Spleen (tissue), 11 donors: ENCODE data around the gene A2ML1. TPM values are rescaled to one million over a fixed set of nuclear protein-coding genes. Genes with fewer than 3 reads are reported as not detected.

Experiments
- DNase-seq: peaks from one replicate; pipeline ENCODE4 v3.0.0-alpha.2; 2020
- H3K27ac ChIP-seq, 8 donors: fragments of 200-600 bp; sonication (generic) in 7 of 8; 1 replicate in 4 of 8; 2 replicates in 4 of 8; pipeline versions ENCODE4 v1.5.0 to v1.8.0; 2016 to 2021; ENCODE audit warnings: inconsistent platforms in 4 of 8, mild to moderate bottlenecking in 4 of 8, moderate library complexity in 1 of 8
- H3K27me3 ChIP-seq, 7 donors: fragments of 200-600 bp; sonication (generic) in 6 of 7; replicated peaks in 1 of 7; 1 replicate in 4 of 7; 2 replicates in 3 of 7; pipeline versions ENCODE4 v1.5.0 to v1.8.0; 2016 to 2021; ENCODE audit warnings: inconsistent platforms in 3 of 7, mild to moderate bottlenecking in 1 of 7
- H3K36me3 ChIP-seq, 6 donors: fragments of 200-600 bp; sonication (generic) in 5 of 6; 1 replicate in 4 of 6; 2 replicates in 2 of 6; pipeline versions ENCODE4 v1.5.0 to v1.8.0; 2016 to 2021; ENCODE audit warnings: inconsistent platforms in 2 of 6
- H3K4me1 ChIP-seq, 6 donors: fragments of 200-600 bp; sonication (generic) in 5 of 6; 1 replicate in 3 of 6; 2 replicates in 3 of 6; pipeline versions ENCODE4 v1.5.0 to v1.8.0; 2016 to 2021; ENCODE audit warnings: inconsistent platforms in 3 of 6
- H3K4me3 ChIP-seq, 8 donors: fragments of 200-600 bp; sonication (generic) in 7 of 8; 1 replicate in 4 of 8; 2 replicates in 4 of 8; pipeline versions ENCODE4 v1.5.0 to v1.8.0; 2016 to 2021; ENCODE audit warnings: inconsistent platforms in 4 of 8, mild to moderate bottlenecking in 4 of 8, moderate library complexity in 2 of 8
- H3K9me3 ChIP-seq, 8 donors: fragments of 200-600 bp; sonication (generic) in 7 of 8; 1 replicate in 4 of 8; 2 replicates in 4 of 8; pipeline versions ENCODE4 v1.5.0 to v1.8.0; 2016 to 2021; ENCODE audit warnings: inconsistent platforms in 4 of 8
- POLR2A ChIP-seq, 3 donors: fragments of 450-650 bp; IDR thresholded peaks; one replicate each; pipeline ENCODE4 v1.5.1; 2017; ENCODE audit warnings: antibody characterized with exemption in 3 of 3, mild to moderate bottlenecking in 1 of 3
- POLR2AphosphoS5 ChIP-seq, 3 donors: sonication (generic); formaldehyde crosslinking; IDR thresholded peaks; one replicate each; pipeline ENCODE4 v1.5.1; 2017; ENCODE audit warnings: antibody characterized with exemption in 3 of 3
- WGBS, 5 donors: extraction: QIAGEN DNeasy Blood & Tissue Kit in 3 of 5; methylation state at CpG; one replicate each; pipeline versions ENCODE4 v1.1.5 to v1.1.7; 2013 to 2018; 5-methylcytosine and 5-hydroxymethylcytosine counted together
- intact Hi-C: fragments of 100-400 bp; cut with DNase I; formaldehyde crosslinking; loops from one replicate; pipeline ENCODE4 v1.15.0; 2023; ENCODE audit warnings: low total_unique reads
- polyA plus RNA-seq, 3 donors: library from polyadenylated mRNA; stranded (reverse); fragments of 200-250 nt; gene quantifications; one replicate each; pipeline ENCODE4 v1.2.1, GENCODE V29; 2013
- total RNA-seq, 7 donors: library from RNA; depleted of rRNA in 3 of 7; stranded (reverse); fragments of >200 nt in 3 of 7; fragmentation: NEBNext Ultra II Directional in 4 of 7; extraction: Animal tissue kit (Norgen Biotek cat#: 25700) in 4 of 7; gene quantifications; one replicate each; pipeline versions ENCODE4 v1.1.0 to v1.2.1, GENCODE V29; 2016 to 2021
- TF ChIP-seq, protein P1 (sequence below), 11 experiments: fragments of 200-600 bp in 7 of 11; fragments of 450-650 bp in 4 of 11; sonication (generic) in 4 of 11; IDR thresholded peaks in 8 of 11; conservative IDR thresholded peaks in 3 of 11; 1 replicate in 7 of 11; 2 replicates in 4 of 11; pipeline versions ENCODE4 v1.4.0 to v1.8.0; 2016 to 2021; ENCODE audit warnings: antibody characterized with exemption in 11 of 11, inconsistent platforms in 4 of 11, mild to moderate bottlenecking in 1 of 11
- donor health status: healthy with polysubstance abuse.
- donor health status: DM: no; HTN: no; CAD: no; lungs with moderate emphysema.
- donor health status: DM: no; HTN: no; CAD: no.
- donor health status: Bipolar disorder and iron deficiency.
- donor health status: healthy.
- donor health status: DM: no; HTN: no; CAD: no.
- donor health status: DM: yes; HTN: yes; CAD: no.

The A2ML1 gene
- total and polyA plus RNA-seq, 10 donors = 0.02 to 0.22 (median 0.02) TPM; not detected in 7

DNA sequence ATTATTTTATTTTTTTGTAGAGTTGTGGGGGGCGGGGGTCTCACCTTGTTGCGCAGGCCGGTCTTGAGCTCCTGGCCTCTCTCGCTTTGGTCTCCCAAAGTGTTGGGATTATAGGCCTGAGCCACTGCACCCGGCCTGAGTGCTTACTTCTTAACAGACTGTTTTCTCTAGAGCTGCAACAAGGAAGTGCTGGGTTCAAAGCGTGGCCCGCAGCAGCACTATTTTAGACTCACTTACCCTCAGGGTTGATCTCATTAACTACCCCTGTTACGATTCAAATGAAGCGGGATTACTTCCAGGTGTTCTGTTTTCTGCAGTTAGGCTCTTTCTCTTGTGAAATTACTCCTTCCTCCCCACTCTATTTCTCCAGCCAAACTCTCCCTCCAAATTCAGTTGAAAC, 8.7 kb downstream of the A2ML1 start:
- no peak for DNase-seq
- peaks cover 0 to 9% (median 0%) of the 10 kb centered on the region in 7 donors for H3K27me3 ChIP-seq
- intact Hi-C loops = no loop called here
- WGBS, 5 donors = 86 to 93% (median 89%) methylated on average over 9 of the region's 9 CpGs
- no peak overlapping the region for H3K4me3 ChIP-seq
- H3K4me1 ChIP-seq = no peaks in the 10 kb centered on the region
- H3K27ac ChIP-seq = no peak overlapping the region
- peaks cover 0 to 8% (median 2%) of the 10 kb centered on the region in 8 donors for H3K9me3 ChIP-seq
- H3K36me3 ChIP-seq = no peaks in the 10 kb centered on the region
- TF ChIP-seq POLR2AphosphoS5 (IDR thresholded peaks at IDR 0.05) (no peak), POLR2A (IDR thresholded peaks at IDR 0.05) (no peak)
- TF ChIP-seq, protein P1, sequence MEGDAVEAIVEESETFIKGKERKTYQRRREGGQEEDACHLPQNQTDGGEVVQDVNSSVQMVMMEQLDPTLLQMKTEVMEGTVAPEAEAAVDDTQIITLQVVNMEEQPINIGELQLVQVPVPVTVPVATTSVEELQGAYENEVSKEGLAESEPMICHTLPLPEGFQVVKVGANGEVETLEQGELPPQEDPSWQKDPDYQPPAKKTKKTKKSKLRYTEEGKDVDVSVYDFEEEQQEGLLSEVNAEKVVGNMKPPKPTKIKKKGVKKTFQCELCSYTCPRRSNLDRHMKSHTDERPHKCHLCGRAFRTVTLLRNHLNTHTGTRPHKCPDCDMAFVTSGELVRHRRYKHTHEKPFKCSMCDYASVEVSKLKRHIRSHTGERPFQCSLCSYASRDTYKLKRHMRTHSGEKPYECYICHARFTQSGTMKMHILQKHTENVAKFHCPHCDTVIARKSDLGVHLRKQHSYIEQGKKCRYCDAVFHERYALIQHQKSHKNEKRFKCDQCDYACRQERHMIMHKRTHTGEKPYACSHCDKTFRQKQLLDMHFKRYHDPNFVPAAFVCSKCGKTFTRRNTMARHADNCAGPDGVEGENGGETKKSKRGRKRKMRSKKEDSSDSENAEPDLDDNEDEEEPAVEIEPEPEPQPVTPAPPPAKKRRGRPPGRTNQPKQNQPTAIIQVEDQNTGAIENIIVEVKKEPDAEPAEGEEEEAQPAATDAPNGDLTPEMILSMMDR (IDR thresholded peaks at IDR 0.05 in 8 of 11, conservative IDR thresholded peaks at IDR 0.05 in 3 of 11) = no peak

DNA sequence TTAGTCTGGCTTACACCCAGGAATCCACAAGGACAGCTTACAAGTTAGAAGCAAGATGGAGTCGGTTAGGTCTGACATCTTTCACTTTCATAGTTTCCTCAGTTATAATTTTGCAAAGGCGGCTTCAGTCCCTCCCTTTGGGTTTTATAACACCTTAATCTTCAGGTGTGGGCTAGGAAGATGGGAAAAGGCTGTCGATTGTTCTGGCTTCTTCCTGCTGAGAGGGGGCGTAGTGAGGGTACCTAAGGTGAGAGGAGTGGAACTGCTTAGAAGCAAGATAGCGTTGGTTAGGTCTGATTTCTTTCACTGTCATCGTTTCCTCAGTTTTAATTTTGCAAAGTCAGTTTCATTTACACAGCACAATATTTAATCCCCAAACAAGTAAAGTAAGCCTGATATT, 10.1 kb downstream of the A2ML1 start:
- Histone ChIP-seq H3K27me3 (peaks cover 0 to 9% (median 0%) of the 10 kb centered on the region in 7 donors), H3K36me3 (no peaks in the 10 kb centered on the region), H3K4me1 (no peaks in the 10 kb centered on the region), H3K27ac (no peak overlapping the region), H3K9me3 (no peaks in the 10 kb centered on the region), H3K4me3 (no peak overlapping the region)
- intact Hi-C loops = no loop called here
- no peak for DNase-seq
- WGBS, 5 donors = 84 to 90% (median 88%) methylated on average over 6 of the region's 6 CpGs
- no peak for TF ChIP-seq POLR2AphosphoS5 (IDR thresholded peaks at IDR 0.05)
- no peak for TF ChIP-seq POLR2A (IDR thresholded peaks at IDR 0.05)
- TF ChIP-seq, protein P1 (IDR thresholded peaks at IDR 0.05 in 8 of 11, conservative IDR thresholded peaks at IDR 0.05 in 3 of 11) = no peak

DNA sequence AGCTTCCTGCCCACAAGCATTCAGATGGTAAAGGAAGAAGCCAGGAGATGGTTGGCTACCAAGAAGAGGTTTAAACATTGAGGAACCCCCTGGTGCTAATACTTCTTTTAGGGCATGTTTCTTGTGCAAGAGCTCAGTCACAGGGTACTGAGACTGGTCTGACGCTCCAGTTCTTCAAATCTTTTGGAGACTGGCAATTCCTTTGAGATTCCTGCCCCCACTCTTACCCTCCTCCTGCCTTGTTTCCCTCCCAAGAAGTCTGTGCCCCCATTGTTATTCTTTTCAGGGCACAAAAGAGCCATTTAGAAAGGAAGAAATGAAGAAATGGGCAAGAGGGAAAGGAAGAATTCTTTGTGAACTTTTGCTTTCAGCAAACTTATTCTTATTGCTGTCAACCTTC, 11.8 kb downstream of the A2ML1 start:
- TF ChIP-seq, protein P1 (IDR thresholded peaks at IDR 0.05 in 8 of 11, conservative IDR thresholded peaks at IDR 0.05 in 3 of 11) = no peak
- TF ChIP-seq POLR2A (IDR thresholded peaks at IDR 0.05) = no peak
- no peak for TF ChIP-seq POLR2AphosphoS5 (IDR thresholded peaks at IDR 0.05)
- DNase-seq = no peak
- H3K4me1 ChIP-seq = no peaks in the 10 kb centered on the region
- intact Hi-C loops = no loop called here
- no peak overlapping the region for H3K27ac ChIP-seq
- H3K9me3 ChIP-seq = no peaks in the 10 kb centered on the region
- no peak overlapping the region for H3K4me3 ChIP-seq
- no peaks in the 10 kb centered on the region for H3K36me3 ChIP-seq
- 50 to 74% (median 63%) methylated on average over 1 of the region's 1 CpG for WGBS, 5 donors
- H3K27me3 ChIP-seq = peaks cover 0 to 9% (median 0%) of the 10 kb centered on the region in 7 donors

GRCh38 chr12:8837291-8837690, 14.9 kb downstream of the A2ML1 start:
- no peaks in the 10 kb centered on the region for H3K4me1 ChIP-seq
- no peak for TF ChIP-seq POLR2A (IDR thresholded peaks at IDR 0.05)
- peaks cover 0 to 11% (median 0%) of the 10 kb centered on the region in 7 donors for H3K27me3 ChIP-seq
- H3K36me3 ChIP-seq = no peaks in the 10 kb centered on the region
- intact Hi-C loops = no loop called here
- 89 to 94% (median 90%) methylated on average over 9 of the region's 9 CpGs for WGBS, 5 donors
- no peak overlapping the region for H3K4me3 ChIP-seq
- no peak for DNase-seq
- no peaks in the 10 kb centered on the region for H3K9me3 ChIP-seq
- H3K27ac ChIP-seq = no peak overlapping the region

GRCh38 chr12:8840321-8840720, 17.9 kb downstream of the A2ML1 start:
- intact Hi-C loops = no loop called here
- Histone ChIP-seq H3K27ac (no peak overlapping the region), H3K9me3 (no peaks in the 10 kb centered on the region), H3K36me3 (no peaks in the 10 kb centered on the region), H3K4me3 (no peak overlapping the region), H3K4me1 (peaks cover 0 to 9% (median 0%) of the 10 kb centered on the region in 6 donors), H3K27me3 (peaks cover 0 to 6% (median 0%) of the 10 kb centered on the region in 7 donors)
- 89 to 97% (median 91%) methylated on average over 7 of the region's 7 CpGs for WGBS, 5 donors
- TF ChIP-seq POLR2A (IDR thresholded peaks at IDR 0.05) (no peak), POLR2AphosphoS5 (IDR thresholded peaks at IDR 0.05) (no peak)
- TF ChIP-seq, protein P1 (IDR thresholded peaks at IDR 0.05 in 8 of 11, conservative IDR thresholded peaks at IDR 0.05 in 3 of 11) = no peak
- no peak for DNase-seq
